H54 (cell line): Measurements from ENCODE around the gene EI24.
"Not testable (repeated sequence)": the region's sequence is repeated elsewhere in the genome, so short reads cannot be mapped to it uniquely, and the experiment has no call there.

Experiments
- DNase-seq: peaks from one replicate; pipeline ENCODE4 v3.0.0; 2011; ENCODE audit warnings: low spot score, mixed read lengths; ENCODE audit not compliant: insufficient read length
- FAIRE-seq: peaks from 3 replicates; lab custom pipeline; 2011; peaks lifted over from hg19 to GRCh38; lab: Jason Lieb, UNC
- POLR2A ChIP-seq: IDR thresholded peaks from 2 replicates; pipeline ENCODE4 v1.6.1; 2011; ENCODE audit warnings: low read depth, mild to moderate bottlenecking, low read length

The EI24 gene

GRCh38 chr11:125568970-125569914, at the start of gene EI24:
EI24 (plus strand) TSS chr11:125569477; CDS start chr11:125572528, 3,051 bp downstream.
- DNase-seq, result peak; percentile 80
- no peak for FAIRE-seq
- TF ChIP-seq POLR2A, result peak; percentile 68

- no peak for FAIRE-seq
- TF ChIP-seq POLR2A, result no peak
- DNase-seq, result no peak
Observed at GRCh38 chr11:125519860-125520834, 49.1 kb upstream of the EI24 start.

- no peak for TF ChIP-seq POLR2A
- FAIRE-seq (no peak), DNase-seq (no peak)
Observed at GRCh38 chr11:125525303-125525702, 44.0 kb upstream of the EI24 start.

GRCh38 chr11:125532668-125533067, 36.6 kb upstream of the EI24 start:
- no peak for TF ChIP-seq POLR2A
- FAIRE-seq, result no peak
- DNase-seq, result no peak

- no peak for FAIRE-seq
Observed at GRCh38 chr11:125535585-125535984, 33.7 kb upstream of the EI24 start.

GRCh38 chr11:125536834-125537233, 32.4 kb upstream of the EI24 start:
- not testable (repeated sequence) for DNase-seq, FAIRE-seq

More at GRCh38 chr11:125535585-125535984, 33.7 kb upstream of the EI24 start:
- no peak for TF ChIP-seq POLR2A
- DNase-seq, result no peak

GRCh38 chr11:125542709-125543108, 26.6 kb upstream of the EI24 start:
- DNase-seq, result no peak
- FAIRE-seq, result no peak
- TF ChIP-seq POLR2A, result no peak

- TF ChIP-seq POLR2A, result no peak
- no peak for FAIRE-seq
- DNase-seq, result no peak
Observed at GRCh38 chr11:125550780-125551179, 18.5 kb upstream of the EI24 start.

GRCh38 chr11:125551835-125552342, 17.4 kb upstream of the EI24 start:
- TF ChIP-seq POLR2A, result no peak
- DNase-seq (no peak), FAIRE-seq (no peak)

GRCh38 chr11:125552927-125553326, 16.4 kb upstream of the EI24 start:
- FAIRE-seq (no peak), DNase-seq (no peak)
- no peak for TF ChIP-seq POLR2A

- no peak for TF ChIP-seq POLR2A
- DNase-seq (no peak), FAIRE-seq (no peak)
Observed at GRCh38 chr11:125553357-125553756, 15.9 kb upstream of the EI24 start.

GRCh38 chr11:125554038-125554437, 15.2 kb upstream of the EI24 start:
- TF ChIP-seq POLR2A, result no peak
- FAIRE-seq (no peak), DNase-seq (no peak)

- DNase-seq, result no peak
Observed at GRCh38 chr11:125559888-125560287, 9.4 kb upstream of the EI24 start.

GRCh38 chr11:125561924-125562323, 7.4 kb upstream of the EI24 start:
- FAIRE-seq, result no peak

More at GRCh38 chr11:125559888-125560287, 9.4 kb upstream of the EI24 start:
- FAIRE-seq, result no peak
- TF ChIP-seq POLR2A, result no peak

More at GRCh38 chr11:125561924-125562323, 7.4 kb upstream of the EI24 start:
- no peak for DNase-seq
- TF ChIP-seq POLR2A, result no peak
